Measurements from ENCODE around the gene CXCR6. TPM values are rescaled to one million over a fixed set of nuclear protein-coding genes. Genes with fewer than 3 reads are reported as not detected.

CXCR6 gene
- total and polyA plus RNA-seq, 2 of the 13 experiments (the other 11 are each of a cell fraction or from before 2014, with no cell fraction given), result not detected

DNA sequence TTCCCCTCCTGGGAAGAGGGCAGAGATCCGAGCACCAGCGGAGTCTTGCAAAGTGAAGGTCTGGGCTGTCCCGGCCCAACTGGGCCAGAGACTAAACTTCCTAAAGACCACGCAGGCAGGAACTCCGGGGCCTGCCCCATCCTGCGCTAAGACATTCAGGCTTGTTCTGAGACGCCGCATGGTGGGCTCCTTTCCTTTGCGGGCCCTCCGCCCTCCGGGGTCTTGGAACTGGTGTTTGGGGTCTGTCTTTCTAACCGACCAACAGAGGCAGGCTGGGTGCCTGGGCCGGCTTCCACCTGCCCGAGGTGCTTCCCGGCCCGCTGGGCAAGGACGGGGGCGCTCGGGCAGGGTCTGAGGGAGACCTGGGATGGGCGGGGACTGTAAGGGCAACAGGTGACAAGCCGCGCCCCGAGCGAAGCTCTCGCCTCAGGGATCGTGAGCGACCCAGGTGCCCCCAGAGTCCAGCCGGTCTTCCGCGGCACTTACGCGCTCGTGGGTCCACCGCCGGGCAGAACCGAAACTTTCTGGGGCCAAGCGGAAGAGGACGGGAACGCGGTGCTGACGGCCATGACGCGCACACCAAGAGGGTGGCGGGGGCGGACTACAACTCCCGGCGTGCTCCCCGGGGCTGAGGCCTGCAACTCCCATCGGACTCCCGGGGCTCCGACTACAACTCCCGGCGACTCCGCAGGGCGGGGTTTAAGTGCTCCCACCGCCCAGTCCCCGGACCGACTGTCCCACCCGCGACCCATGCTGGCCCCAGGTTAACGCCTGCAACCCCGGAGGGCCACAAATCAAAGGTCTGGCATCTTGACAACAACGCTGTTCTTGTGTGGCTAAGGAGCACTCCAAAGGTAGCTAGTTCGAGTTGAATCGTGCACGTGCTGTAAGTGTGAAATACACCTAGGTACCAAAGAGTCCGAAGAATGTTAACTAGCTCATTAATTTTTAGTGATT is 52.2 kb downstream of the CXCR6 start, which contains the start of gene FYCO1 (continued):
- TF ChIP-seq ZNF747 (CRISPR knock-in tag; IDR thresholded peaks at IDR 0.05; ENCODE audit: borderline replicate concordance), result no peak
- peak; percentile 26; the same call in 1 of the 2 replicates for TF ChIP-seq ISL2 (CRISPR knock-in tag; IDR thresholded peaks at IDR 0.05)
- TF ChIP-seq ZNF510 (CRISPR knock-in tag; IDR thresholded peaks at IDR 0.05; ENCODE audit: low read depth), result 0 out of 2 replicates have a peak, but pooled peaks have one; percentile 48
- no peak for TF ChIP-seq ZNF615 (CRISPR knock-in tag; IDR thresholded peaks at IDR 0.05; ENCODE audit: borderline replicate concordance)
- no peak; the same call in 1 of the 2 replicates for TF ChIP-seq ZNF691 (CRISPR knock-in tag; IDR thresholded peaks at IDR 0.05; ENCODE audit: borderline replicate concordance, low read depth)
- no peak for TF ChIP-seq ZNF672 (CRISPR knock-in tag; IDR thresholded peaks at IDR 0.05)
- no peak for TF ChIP-seq ZNF367 (CRISPR knock-in tag; IDR thresholded peaks at IDR 0.05; ENCODE audit: borderline replicate concordance)
- no peak for TF ChIP-seq MED13 (CRISPR knock-in tag; IDR thresholded peaks at IDR 0.05)
- TF ChIP-seq HMG20A (CRISPR knock-in tag; IDR thresholded peaks at IDR 0.05; ENCODE audit: borderline replicate concordance), result no peak; the same call in 1 of the 2 replicates
- no peak for TF ChIP-seq TBL1XR1 (IDR thresholded peaks at IDR 0.05; ENCODE audit: borderline replicate concordance, low read length, partially characterized antibody)
- TF ChIP-seq KDM1A (CRISPR knock-in tag; IDR thresholded peaks at IDR 0.05), result no peak
- peak; percentile 70; the same call in 1 of the 2 replicates for TF ChIP-seq ZNF343 (CRISPR knock-in tag; IDR thresholded peaks at IDR 0.05)
- TF ChIP-seq HOXA5 (CRISPR knock-in tag; IDR thresholded peaks at IDR 0.05), result 0 out of 2 replicates have a peak, but pooled peaks have one; percentile 31
- no peak for TF ChIP-seq SKI (IDR thresholded peaks at IDR 0.05; ENCODE audit: partially characterized antibody)
- TF ChIP-seq, protein P1, sequence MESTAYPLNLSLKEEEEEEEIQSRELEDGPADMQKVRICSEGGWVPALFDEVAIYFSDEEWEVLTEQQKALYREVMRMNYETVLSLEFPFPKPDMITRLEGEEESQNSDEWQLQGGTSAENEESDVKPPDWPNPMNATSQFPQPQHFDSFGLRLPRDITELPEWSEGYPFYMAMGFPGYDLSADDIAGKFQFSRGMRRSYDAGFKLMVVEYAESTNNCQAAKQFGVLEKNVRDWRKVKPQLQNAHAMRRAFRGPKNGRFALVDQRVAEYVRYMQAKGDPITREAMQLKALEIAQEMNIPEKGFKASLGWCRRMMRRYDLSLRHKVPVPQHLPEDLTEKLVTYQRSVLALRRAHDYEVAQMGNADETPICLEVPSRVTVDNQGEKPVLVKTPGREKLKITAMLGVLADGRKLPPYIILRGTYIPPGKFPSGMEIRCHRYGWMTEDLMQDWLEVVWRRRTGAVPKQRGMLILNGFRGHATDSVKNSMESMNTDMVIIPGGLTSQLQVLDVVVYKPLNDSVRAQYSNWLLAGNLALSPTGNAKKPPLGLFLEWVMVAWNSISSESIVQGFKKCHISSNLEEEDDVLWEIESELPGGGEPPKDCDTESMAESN (CRISPR knock-in tag; conservative IDR thresholded peaks at IDR 0.05), result peak; percentile 49; the same call in 1 of the 2 replicates
- no peak for TF ChIP-seq NFE2 (CRISPR knock-in tag; IDR thresholded peaks at IDR 0.05)
- TF ChIP-seq ELF3 (CRISPR knock-in tag; IDR thresholded peaks at IDR 0.05), result peak; percentile 72
- TF ChIP-seq, protein P2, sequence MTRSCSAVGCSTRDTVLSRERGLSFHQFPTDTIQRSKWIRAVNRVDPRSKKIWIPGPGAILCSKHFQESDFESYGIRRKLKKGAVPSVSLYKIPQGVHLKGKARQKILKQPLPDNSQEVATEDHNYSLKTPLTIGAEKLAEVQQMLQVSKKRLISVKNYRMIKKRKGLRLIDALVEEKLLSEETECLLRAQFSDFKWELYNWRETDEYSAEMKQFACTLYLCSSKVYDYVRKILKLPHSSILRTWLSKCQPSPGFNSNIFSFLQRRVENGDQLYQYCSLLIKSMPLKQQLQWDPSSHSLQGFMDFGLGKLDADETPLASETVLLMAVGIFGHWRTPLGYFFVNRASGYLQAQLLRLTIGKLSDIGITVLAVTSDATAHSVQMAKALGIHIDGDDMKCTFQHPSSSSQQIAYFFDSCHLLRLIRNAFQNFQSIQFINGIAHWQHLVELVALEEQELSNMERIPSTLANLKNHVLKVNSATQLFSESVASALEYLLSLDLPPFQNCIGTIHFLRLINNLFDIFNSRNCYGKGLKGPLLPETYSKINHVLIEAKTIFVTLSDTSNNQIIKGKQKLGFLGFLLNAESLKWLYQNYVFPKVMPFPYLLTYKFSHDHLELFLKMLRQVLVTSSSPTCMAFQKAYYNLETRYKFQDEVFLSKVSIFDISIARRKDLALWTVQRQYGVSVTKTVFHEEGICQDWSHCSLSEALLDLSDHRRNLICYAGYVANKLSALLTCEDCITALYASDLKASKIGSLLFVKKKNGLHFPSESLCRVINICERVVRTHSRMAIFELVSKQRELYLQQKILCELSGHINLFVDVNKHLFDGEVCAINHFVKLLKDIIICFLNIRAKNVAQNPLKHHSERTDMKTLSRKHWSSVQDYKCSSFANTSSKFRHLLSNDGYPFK (CRISPR knock-in tag; IDR thresholded peaks at IDR 0.05; ENCODE audit: borderline replicate concordance), result peak; percentile 74
- no peak for TF ChIP-seq TCF7 (IDR thresholded peaks at IDR 0.05; ENCODE audit: low read depth)
- TF ChIP-seq, protein P3, sequence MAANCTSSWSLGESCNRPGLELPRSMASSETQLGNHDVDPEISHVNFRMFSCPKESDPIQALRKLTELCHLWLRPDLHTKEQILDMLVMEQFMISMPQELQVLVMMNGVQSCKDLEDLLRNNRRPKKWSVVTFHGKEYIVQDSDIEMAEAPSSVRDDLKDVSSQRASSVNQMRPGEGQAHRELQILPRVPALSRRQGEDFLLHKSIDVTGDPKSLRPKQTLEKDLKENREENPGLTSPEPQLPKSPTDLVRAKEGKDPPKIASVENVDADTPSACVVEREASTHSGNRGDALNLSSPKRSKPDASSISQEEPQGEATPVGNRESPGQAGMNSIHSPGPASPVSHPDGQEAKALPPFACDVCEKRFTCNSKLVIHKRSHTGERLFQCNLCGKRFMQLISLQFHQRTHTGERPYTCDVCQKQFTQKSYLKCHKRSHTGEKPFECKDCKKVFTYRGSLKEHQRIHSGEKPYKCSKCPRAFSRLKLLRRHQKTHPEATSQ (CRISPR knock-in tag; IDR thresholded peaks at IDR 0.05; ENCODE audit: borderline replicate concordance), result no peak
- no peak for TF ChIP-seq TEAD2 (CRISPR knock-in tag; IDR thresholded peaks at IDR 0.05)
- TF ChIP-seq KLF12 (CRISPR knock-in tag; IDR thresholded peaks at IDR 0.05; ENCODE audit: borderline replicate concordance), result peak; percentile 46; the same call in 1 of the 2 replicates
- peak; percentile 82; the same call in 1 of the 2 replicates for TF ChIP-seq SIN3A (IDR thresholded peaks at IDR 0.05; ENCODE audit: borderline replicate concordance, low read depth, low read length)
